ENCODE data around the gene METRNL. TPM values are rescaled to one million over a fixed set of nuclear protein-coding genes. Genes with fewer than 3 reads are reported as not detected.

Gene METRNL
- total and polyA plus RNA-seq, 2 experiments from 2014 or later: 30.0 to 44.1 TPM

- Histone ChIP-seq H3K36me3 (no peaks in the 10 kb centered on the region), H3K4me3 (no peak overlapping the region), H3K27ac (no peak overlapping the region), H3K27me3 (peaks cover 5% of the 10 kb centered on the region), H3K4me1 (ENCODE audit: low read depth) (peaks cover 3% of the 10 kb centered on the region), H3K9me3 (ENCODE audit: low read depth) (no peaks in the 10 kb centered on the region)
- DNase-seq (ENCODE audit: low read depth in 1 of 2, low spot score in 1 of 2): no peak
- TF ChIP-seq, protein P1, sequence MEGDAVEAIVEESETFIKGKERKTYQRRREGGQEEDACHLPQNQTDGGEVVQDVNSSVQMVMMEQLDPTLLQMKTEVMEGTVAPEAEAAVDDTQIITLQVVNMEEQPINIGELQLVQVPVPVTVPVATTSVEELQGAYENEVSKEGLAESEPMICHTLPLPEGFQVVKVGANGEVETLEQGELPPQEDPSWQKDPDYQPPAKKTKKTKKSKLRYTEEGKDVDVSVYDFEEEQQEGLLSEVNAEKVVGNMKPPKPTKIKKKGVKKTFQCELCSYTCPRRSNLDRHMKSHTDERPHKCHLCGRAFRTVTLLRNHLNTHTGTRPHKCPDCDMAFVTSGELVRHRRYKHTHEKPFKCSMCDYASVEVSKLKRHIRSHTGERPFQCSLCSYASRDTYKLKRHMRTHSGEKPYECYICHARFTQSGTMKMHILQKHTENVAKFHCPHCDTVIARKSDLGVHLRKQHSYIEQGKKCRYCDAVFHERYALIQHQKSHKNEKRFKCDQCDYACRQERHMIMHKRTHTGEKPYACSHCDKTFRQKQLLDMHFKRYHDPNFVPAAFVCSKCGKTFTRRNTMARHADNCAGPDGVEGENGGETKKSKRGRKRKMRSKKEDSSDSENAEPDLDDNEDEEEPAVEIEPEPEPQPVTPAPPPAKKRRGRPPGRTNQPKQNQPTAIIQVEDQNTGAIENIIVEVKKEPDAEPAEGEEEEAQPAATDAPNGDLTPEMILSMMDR (IDR thresholded peaks at IDR 0.05; ENCODE audit: low read depth, low read length): no peak
These were observed 6.3 kb downstream of the METRNL start for GRCh38 chr17:83085526-83086198.

DNA sequence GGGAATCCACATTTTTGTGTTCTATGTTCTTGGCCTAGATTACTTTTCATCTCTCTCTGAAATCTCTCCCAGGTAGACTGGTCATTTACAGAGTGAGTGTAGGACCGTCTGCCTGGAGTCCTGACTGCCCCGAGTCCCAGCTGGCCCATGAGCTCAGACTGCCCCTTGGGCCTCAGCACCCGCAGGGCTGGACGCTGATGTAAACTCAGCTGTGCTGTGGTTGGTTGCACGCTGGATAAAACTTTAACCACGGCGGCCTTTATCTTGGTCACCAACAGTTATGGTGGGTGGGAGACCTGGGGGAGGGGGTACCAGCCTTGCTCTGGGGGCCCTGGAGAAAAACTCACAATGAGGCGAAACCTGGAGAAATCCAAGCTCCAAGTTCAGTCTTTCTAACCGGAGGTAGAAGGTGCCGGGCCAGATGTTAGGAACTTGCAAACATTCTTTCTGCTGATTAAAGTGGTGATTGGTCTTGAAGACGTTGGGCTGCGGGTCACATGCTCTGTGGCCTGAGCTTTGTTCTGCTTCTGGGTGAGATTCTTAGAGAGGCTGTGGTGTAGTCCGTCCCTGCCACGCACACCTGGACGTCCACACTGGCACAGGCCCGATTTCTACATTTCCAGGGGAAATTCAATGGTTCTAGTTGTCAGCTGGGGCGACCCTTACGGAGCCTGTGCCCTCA lies 6.9 kb downstream of the METRNL start:
- no peaks in the 10 kb centered on the region for H3K9me3 ChIP-seq (ENCODE audit: low read depth)
- peaks cover 3% of the 10 kb centered on the region for H3K27me3 ChIP-seq
- H3K36me3 ChIP-seq: no peaks in the 10 kb centered on the region
- no peak overlapping the region for H3K27ac ChIP-seq
- H3K4me1 ChIP-seq (ENCODE audit: low read depth): peaks cover 3% of the 10 kb centered on the region
- H3K4me3 ChIP-seq: no peak overlapping the region
- no peak for DNase-seq (ENCODE audit: low read depth in 1 of 2, low spot score in 1 of 2)
- TF ChIP-seq, protein P1 (IDR thresholded peaks at IDR 0.05; ENCODE audit: low read depth, low read length): no peak

- Histone ChIP-seq H3K4me1 (ENCODE audit: low read depth) (no peaks in the 10 kb centered on the region), H3K4me3 (no peak overlapping the region), H3K9me3 (ENCODE audit: low read depth) (no peaks in the 10 kb centered on the region), H3K36me3 (no peaks in the 10 kb centered on the region), H3K27me3 (no peaks in the 10 kb centered on the region), H3K27ac (no peak overlapping the region)
- TF ChIP-seq, protein P1 (IDR thresholded peaks at IDR 0.05; ENCODE audit: low read depth, low read length): no peak
- DNase-seq (ENCODE audit: low read depth in 1 of 2, low spot score in 1 of 2): no peak
These were observed 7.7 kb downstream of the METRNL start for GRCh38 chr17:83086907-83087787.

- TF ChIP-seq, protein P1 (IDR thresholded peaks at IDR 0.05; ENCODE audit: low read depth, low read length): no peak
- Histone ChIP-seq H3K4me3 (no peak overlapping the region), H3K9me3 (ENCODE audit: low read depth) (no peaks in the 10 kb centered on the region), H3K4me1 (ENCODE audit: low read depth) (no peaks in the 10 kb centered on the region), H3K27ac (no peak overlapping the region), H3K36me3 (no peaks in the 10 kb centered on the region), H3K27me3 (no peaks in the 10 kb centered on the region)
- DNase-seq (ENCODE audit: low read depth in 1 of 2, low spot score in 1 of 2): no peak
These were observed 8.5 kb downstream of the METRNL start for GRCh38 chr17:83087788-83088360.

DNA sequence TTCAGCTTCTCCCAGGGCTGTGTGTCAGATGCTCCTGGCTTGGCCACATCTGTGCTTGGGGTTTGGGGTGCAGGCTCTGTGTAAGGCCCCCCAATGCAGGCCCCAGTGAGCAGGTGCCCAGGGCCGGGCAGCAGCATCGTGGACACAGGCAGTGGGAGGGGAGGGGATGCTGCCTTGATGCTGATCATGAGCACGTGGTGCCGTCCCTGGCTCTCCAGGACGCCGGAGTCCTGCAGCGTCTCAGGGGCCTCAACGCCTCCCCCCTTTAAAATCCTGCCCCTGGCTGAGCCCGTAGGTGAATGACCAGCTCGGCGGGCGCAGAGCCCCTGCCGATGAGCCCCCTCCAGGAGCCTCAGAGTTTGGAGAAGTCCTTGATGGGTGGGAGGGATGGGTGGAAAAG lies 9.0 kb downstream of the METRNL start:
- no peak overlapping the region for H3K27ac ChIP-seq

More for the DNA sequence above, 9.0 kb downstream of the METRNL start:
- Histone ChIP-seq H3K4me3 (no peak overlapping the region), H3K4me1 (ENCODE audit: low read depth) (no peaks in the 10 kb centered on the region), H3K27me3 (no peaks in the 10 kb centered on the region), H3K9me3 (ENCODE audit: low read depth) (no peaks in the 10 kb centered on the region), H3K36me3 (no peaks in the 10 kb centered on the region)
- no peak for DNase-seq (ENCODE audit: low read depth in 1 of 2, low spot score in 1 of 2)
- TF ChIP-seq, protein P1 (IDR thresholded peaks at IDR 0.05; ENCODE audit: low read depth, low read length): no peak

Data from cardiac muscle cell (in vitro differentiated cells and primary cell).